ENCODE data around the gene LARP1. TPM values are rescaled to one million over a fixed set of nuclear protein-coding genes. Genes with fewer than 3 reads are reported as not detected.

LARP1 gene
- total RNA-seq, 1 donor = 124 TPM

- Histone ChIP-seq H3K27ac (ENCODE audit: low read depth, low read length) (no peak overlapping the region), H3K4me2 (ENCODE audit: insufficient read depth, low read length) (no peak overlapping the region), H4K20me1 (ENCODE audit: insufficient read depth, low read length) (peaks cover 2% of the 10 kb centered on the region), H3K9me3 (ENCODE audit: low read depth, low read length) (no peaks in the 10 kb centered on the region), H3K79me2 (ENCODE audit: insufficient read depth, low read length) (no peaks in the 10 kb centered on the region), H3K4me3 (ENCODE audit: insufficient read depth, low read length) (no peak overlapping the region), H3K27me3 (ENCODE audit: insufficient read depth, low read length) (no peaks in the 10 kb centered on the region), H2AFZ (ENCODE audit: low read length) (no peak overlapping the region), H3K4me1 (ENCODE audit: insufficient read depth, low read length) (no peaks in the 10 kb centered on the region), H3K36me3 (ENCODE audit: insufficient read depth, low read length) (peaks cover 7% of the 10 kb centered on the region)
- DNase-seq (ENCODE audit: insufficient read length, low spot score, missing footprints) = no peak
- TF ChIP-seq, protein P1, sequence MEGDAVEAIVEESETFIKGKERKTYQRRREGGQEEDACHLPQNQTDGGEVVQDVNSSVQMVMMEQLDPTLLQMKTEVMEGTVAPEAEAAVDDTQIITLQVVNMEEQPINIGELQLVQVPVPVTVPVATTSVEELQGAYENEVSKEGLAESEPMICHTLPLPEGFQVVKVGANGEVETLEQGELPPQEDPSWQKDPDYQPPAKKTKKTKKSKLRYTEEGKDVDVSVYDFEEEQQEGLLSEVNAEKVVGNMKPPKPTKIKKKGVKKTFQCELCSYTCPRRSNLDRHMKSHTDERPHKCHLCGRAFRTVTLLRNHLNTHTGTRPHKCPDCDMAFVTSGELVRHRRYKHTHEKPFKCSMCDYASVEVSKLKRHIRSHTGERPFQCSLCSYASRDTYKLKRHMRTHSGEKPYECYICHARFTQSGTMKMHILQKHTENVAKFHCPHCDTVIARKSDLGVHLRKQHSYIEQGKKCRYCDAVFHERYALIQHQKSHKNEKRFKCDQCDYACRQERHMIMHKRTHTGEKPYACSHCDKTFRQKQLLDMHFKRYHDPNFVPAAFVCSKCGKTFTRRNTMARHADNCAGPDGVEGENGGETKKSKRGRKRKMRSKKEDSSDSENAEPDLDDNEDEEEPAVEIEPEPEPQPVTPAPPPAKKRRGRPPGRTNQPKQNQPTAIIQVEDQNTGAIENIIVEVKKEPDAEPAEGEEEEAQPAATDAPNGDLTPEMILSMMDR (IDR thresholded peaks at IDR 0.05; ENCODE audit: extremely low read depth, low read depth, low read length) = no peak
Observed at GRCh38 chr5:154840435-154841272, 85.5 kb downstream of the LARP1 start.

- H3K4me2 ChIP-seq (ENCODE audit: insufficient read depth, low read length) = no peak overlapping the region
- H3K9me3 ChIP-seq (ENCODE audit: low read depth, low read length) = no peaks in the 10 kb centered on the region
- H3K27me3 ChIP-seq (ENCODE audit: insufficient read depth, low read length) = no peaks in the 10 kb centered on the region
- TF ChIP-seq, protein P1 (IDR thresholded peaks at IDR 0.05; ENCODE audit: extremely low read depth, low read depth, low read length) = no peak
- H3K27ac ChIP-seq (ENCODE audit: low read depth, low read length) = no peak overlapping the region
- H3K4me3 ChIP-seq (ENCODE audit: insufficient read depth, low read length) = no peak overlapping the region
- peak; percentile 27 for DNase-seq (ENCODE audit: insufficient read length, low spot score, missing footprints)
- no peaks in the 10 kb centered on the region for H3K79me2 ChIP-seq (ENCODE audit: insufficient read depth, low read length)
- H4K20me1 ChIP-seq (ENCODE audit: insufficient read depth, low read length) = peaks cover 2% of the 10 kb centered on the region
- no peaks in the 10 kb centered on the region for H3K4me1 ChIP-seq (ENCODE audit: insufficient read depth, low read length)
- H2AFZ ChIP-seq (ENCODE audit: low read length) = no peak overlapping the region
- H3K36me3 ChIP-seq (ENCODE audit: insufficient read depth, low read length) = peaks cover 7% of the 10 kb centered on the region
Observed at GRCh38 chr5:154841273-154841661, 86.1 kb downstream of the LARP1 start.

DNA sequence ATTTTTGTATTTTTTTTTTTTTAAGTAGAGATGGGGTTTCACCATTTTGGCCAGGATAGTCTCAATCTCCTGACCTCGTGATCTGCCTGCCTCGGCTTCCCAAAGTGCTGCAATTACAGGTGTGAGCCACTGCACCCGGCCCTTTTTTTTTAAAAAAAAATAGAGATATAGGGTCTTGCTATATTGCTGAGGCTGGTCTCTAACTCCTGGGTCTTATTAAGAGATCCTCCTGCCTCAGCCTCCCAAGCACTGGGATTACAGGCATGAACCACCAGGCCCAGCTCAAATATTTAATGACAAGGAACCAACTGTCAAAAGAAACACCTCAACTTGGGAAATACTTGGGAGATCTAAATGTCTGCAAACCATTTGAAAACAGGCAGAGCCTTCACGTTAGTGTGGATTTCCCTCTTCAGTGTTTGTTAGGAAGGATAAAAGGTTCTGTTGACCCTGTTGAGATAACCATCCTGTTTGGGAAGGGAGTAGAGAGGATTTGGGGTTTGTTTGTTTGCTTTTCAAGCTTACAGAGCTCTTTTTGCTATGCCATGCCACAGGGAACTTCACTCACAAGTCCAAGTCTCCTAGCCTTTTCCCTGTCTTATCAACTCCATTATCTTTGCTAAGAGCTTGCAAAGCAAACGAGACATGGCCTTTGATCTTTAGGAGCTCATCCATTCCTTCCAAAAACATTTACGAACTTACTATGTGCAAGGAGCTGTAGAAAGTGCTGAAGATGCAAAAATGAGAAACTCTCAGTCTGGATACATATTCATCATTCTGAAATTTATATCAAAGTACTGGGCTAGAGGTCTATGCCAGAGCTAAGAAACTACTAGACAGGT, 87.7 kb downstream of the LARP1 start:
- Histone ChIP-seq H3K9me3 (ENCODE audit: low read depth, low read length) (no peaks in the 10 kb centered on the region), H3K27me3 (ENCODE audit: insufficient read depth, low read length) (no peaks in the 10 kb centered on the region), H3K27ac (ENCODE audit: low read depth, low read length) (no peak overlapping the region), H4K20me1 (ENCODE audit: insufficient read depth, low read length) (peaks cover 2% of the 10 kb centered on the region), H2AFZ (ENCODE audit: low read length) (no peak overlapping the region), H3K79me2 (ENCODE audit: insufficient read depth, low read length) (no peaks in the 10 kb centered on the region), H3K36me3 (ENCODE audit: insufficient read depth, low read length) (peaks cover 3% of the 10 kb centered on the region), H3K4me3 (ENCODE audit: insufficient read depth, low read length) (no peak overlapping the region), H3K4me1 (ENCODE audit: insufficient read depth, low read length) (no peaks in the 10 kb centered on the region), H3K4me2 (ENCODE audit: insufficient read depth, low read length) (no peak overlapping the region)
- TF ChIP-seq, protein P1 (IDR thresholded peaks at IDR 0.05; ENCODE audit: extremely low read depth, low read depth, low read length) = no peak
- DNase-seq (ENCODE audit: insufficient read length, low spot score, missing footprints) = no peak

DNA sequence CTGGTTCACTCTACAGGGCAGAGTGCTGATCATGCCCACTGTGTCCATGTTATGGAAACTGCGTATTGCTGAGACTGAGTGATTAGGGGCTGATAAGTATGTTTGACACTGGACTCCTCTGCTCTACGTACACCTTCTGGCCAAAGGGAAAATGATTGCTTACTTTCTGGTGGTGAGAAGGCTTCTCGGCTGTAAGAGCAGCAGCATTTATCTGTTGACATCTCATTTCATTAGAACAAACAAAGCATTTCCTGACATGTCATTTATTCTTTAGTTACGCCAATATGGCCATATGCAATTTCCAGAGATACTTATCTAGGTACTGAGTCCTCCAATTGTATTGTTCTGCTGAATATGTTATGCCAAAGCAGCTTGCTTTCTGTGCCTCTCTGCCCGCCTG, 89.6 kb downstream of the LARP1 start:
- Histone ChIP-seq H3K4me1 (ENCODE audit: insufficient read depth, low read length) (peaks cover 6% of the 10 kb centered on the region), H3K9me3 (ENCODE audit: low read depth, low read length) (no peaks in the 10 kb centered on the region), H3K36me3 (ENCODE audit: insufficient read depth, low read length) (no peaks in the 10 kb centered on the region), H4K20me1 (ENCODE audit: insufficient read depth, low read length) (peaks cover 2% of the 10 kb centered on the region), H3K27ac (ENCODE audit: low read depth, low read length) (no peak overlapping the region), H2AFZ (ENCODE audit: low read length) (no peak overlapping the region), H3K4me3 (ENCODE audit: insufficient read depth, low read length) (no peak overlapping the region), H3K79me2 (ENCODE audit: insufficient read depth, low read length) (no peaks in the 10 kb centered on the region), H3K27me3 (ENCODE audit: insufficient read depth, low read length) (no peaks in the 10 kb centered on the region), H3K4me2 (ENCODE audit: insufficient read depth, low read length) (no peak overlapping the region)
- no peak for DNase-seq (ENCODE audit: insufficient read length, low spot score, missing footprints)
- TF ChIP-seq, protein P1 (IDR thresholded peaks at IDR 0.05; ENCODE audit: extremely low read depth, low read depth, low read length) = no peak
